SK-N-SH treated with all-trans-retinoic acid at 6 μM for 48 hours (cell line): Measurements from ENCODE around the gene TTR.

Experiments used
- ARNTL ChIP-seq: fragments of 450-650 bp; formaldehyde crosslinking; IDR thresholded peaks from 2 replicates; pipeline ENCODE4 v1.5.0; 2020; ENCODE audit warnings: low read depth, mild to moderate bottlenecking, moderate library complexity, borderline replicate concordance
- PATZ1 ChIP-seq: fragments of 250-450 bp; sonication (Bioruptor Pico); IDR thresholded peaks from 2 replicates; pipeline ENCODE4 v1.8.0; 2020; ENCODE audit warnings: mild to moderate bottlenecking, moderate library complexity, borderline replicate concordance
- RARB ChIP-seq: fragments of 250-450 bp; sonication (Bioruptor Pico); IDR thresholded peaks from 2 replicates; pipeline ENCODE4 v1.8.0; 2021; ENCODE audit warnings: mild to moderate bottlenecking, moderate library complexity
- SNAI2 ChIP-seq: fragments of 250-450 bp; sonication (Bioruptor Pico); IDR thresholded peaks from 2 replicates; pipeline ENCODE4 v1.5.0; 2020; ENCODE audit warnings: mild to moderate bottlenecking, moderate library complexity
- ZC3H10 ChIP-seq: fragments of 250-450 bp; sonication (Bioruptor Pico); IDR thresholded peaks from 2 replicates; pipeline ENCODE4 v1.5.1; 2021; ENCODE audit warnings: mild to moderate bottlenecking, moderate library complexity
- ZFP3 ChIP-seq: fragments of 250-450 bp; sonication (Bioruptor Pico); IDR thresholded peaks from 2 replicates; pipeline ENCODE4 v1.5.0; 2020; ENCODE audit warnings: mild to moderate bottlenecking, moderate library complexity
- ZFP30 ChIP-seq: fragments of 450-650 bp; formaldehyde crosslinking; IDR thresholded peaks from 2 replicates; pipeline ENCODE4 v1.5.0; 2022; ENCODE audit warnings: mild to moderate bottlenecking, moderate library complexity
- ZNF565 ChIP-seq: fragments of 450-650 bp; formaldehyde crosslinking; conservative IDR thresholded peaks from 2 replicates; pipeline ENCODE4 v1.5.0; 2020; ENCODE audit warnings: low read depth, mild to moderate bottlenecking, moderate library complexity
- ZNF70 ChIP-seq: fragments of 450-650 bp; formaldehyde crosslinking; IDR thresholded peaks from 2 replicates; pipeline ENCODE4 v1.5.0; 2020; ENCODE audit warnings: mild to moderate bottlenecking, moderate library complexity
- ZNF8 ChIP-seq: fragments of 450-650 bp; formaldehyde crosslinking; IDR thresholded peaks from 2 replicates; pipeline ENCODE4 v1.5.0; 2020; ENCODE audit warnings: mild to moderate bottlenecking, moderate library complexity

GRCh38 chr18:31557446-31557845 lies 34.2 kb upstream of the TTR start:
- no peak for TF ChIP-seq ZNF565 (CRISPR knock-in tag)
- no peak for TF ChIP-seq ZC3H10 (CRISPR knock-in tag)
- TF ChIP-seq ZNF70 = no peak
- no peak for TF ChIP-seq ZFP30 (CRISPR knock-in tag)
- TF ChIP-seq SNAI2 (CRISPR knock-in tag) = no peak
- no peak for TF ChIP-seq ZFP3
- TF ChIP-seq RARB (CRISPR knock-in tag) = no peak
- TF ChIP-seq PATZ1 = no peak
- no peak for TF ChIP-seq ARNTL (CRISPR knock-in tag)
- no peak for TF ChIP-seq ZNF8
